ENCODE data around the gene SGMS2.
"Not testable (repeated sequence)": the region's sequence is repeated elsewhere in the genome, so short reads cannot be mapped to it uniquely, and the experiment has no call there.

The SGMS2 gene

DNA sequence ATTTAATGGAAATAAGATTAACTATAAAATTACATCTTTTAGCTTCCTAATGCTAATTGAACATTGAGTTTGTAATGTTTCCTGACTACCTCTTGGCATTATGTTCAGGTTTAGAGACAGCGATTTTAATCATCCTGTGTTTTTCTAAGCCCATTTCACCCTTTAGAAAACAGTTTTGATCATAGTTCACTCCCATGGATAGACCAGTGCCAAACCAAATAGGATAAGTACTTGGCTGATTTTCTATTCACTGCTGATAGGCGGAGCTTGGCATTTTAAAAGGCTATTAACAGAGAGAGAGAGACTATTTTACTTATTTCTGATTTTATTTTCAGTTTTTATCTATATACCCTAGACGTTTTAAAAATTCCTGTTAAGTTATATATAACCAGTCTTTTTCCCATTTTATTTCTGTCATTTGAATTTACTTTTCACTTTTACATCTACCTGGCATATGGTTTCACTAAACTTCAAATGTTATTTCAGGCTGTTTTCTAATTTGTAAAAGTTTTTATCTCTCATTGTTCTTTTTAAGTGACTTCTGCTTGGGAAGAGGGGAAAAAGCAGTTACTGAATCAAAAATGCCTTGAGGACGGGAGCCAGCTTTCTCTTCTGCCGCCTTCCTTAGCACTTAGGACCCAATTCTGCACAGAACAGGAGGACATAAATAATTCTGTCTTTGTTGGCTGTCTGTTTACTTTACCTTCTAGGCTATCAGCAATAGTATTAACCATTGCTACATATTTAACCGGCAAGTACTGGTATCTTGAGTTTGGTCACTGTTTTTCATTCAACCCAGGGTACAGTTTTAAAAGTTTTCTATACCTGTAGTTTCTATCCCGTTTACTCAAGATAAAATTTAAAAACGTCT, 46.4 kb downstream of the SGMS2 start:
- peak; percentile 65 for DNase-seq

- no peak for DNase-seq
These were observed 49.3 kb downstream of the SGMS2 start for GRCh38 chr4:107874024-107874423.

DNA sequence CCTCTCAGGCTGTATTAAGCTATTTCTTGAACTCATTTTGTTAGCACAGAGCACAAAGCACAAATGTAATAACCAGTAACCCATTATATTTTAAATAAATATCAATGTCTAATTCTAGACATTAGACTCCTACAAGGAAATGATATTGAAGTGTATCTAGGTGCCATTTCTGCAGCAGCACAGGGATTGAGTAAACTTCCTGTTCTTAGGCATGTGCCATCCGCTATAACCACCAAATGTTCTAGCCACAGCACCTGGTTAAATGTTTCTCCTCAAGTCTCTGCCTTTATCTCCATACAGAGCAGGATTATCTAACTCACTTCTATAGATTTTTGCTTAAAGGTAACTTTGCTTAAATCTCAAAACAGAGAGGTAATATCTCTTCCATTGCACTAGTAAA, 51.4 kb downstream of the SGMS2 start:
- DNase-seq, result no peak

DNA sequence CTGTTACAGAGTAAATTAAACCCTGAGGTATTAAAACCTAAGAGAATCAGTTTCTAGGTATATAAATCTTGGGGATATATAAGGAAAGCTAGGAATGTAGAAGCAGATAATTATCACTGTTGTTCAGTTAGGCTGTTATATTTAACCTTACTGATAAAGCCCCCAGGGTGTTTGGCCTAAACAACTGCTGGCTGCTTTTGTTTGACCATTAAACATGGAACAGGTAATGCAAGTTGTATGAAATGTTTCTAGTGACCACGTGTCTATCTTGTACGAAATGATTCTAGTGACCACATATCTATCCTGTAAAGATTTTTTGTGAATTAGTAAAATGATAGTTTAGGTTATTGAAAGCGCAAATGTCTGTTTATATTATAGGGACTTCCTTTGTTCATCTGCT, 52.6 kb downstream of the SGMS2 start:
- DNase-seq, result no peak

DNA sequence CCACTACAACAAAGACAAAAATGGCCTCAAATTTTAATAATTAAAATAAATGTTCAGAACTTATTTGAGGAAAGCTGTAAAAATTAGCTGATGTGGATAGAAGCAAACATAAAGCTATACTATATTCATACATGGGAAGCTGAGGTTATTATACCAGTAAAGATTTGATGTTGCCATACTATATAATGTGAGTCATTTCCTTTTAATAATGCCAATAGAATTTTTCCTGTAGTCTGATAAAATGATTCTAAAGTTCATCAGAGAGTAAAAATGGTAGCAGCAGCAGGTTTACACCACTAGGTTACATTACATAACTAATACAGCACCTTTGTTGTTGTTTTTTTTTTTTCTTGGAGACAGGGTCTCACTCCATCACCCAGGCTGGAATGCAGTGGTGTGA, 61.1 kb downstream of the SGMS2 start:
- no peak for DNase-seq

DNA sequence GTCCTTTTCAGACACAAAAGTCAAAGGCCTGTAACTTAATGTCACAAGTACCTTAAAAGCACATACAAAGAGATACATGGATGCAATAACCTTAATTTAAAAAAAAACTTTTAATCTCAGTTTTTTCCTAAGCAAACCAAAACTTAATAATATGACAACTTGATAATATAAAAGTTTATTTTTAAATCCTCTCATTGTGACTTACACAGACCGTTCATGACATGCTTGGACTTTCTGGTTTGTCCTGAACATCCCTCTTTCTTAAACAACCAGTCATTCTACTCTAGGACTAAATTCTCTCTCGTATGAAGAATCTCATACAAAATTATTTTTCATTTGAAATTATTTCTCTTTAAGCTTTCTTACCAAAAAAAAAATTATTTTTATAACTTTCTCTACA, 63.5 kb downstream of the SGMS2 start:
- DNase-seq, result no peak

GRCh38 chr4:107890779-107891178, 66.0 kb downstream of the SGMS2 start:
- DNase-seq, result no peak

- DNase-seq, result no peak
These were observed 66.6 kb downstream of the SGMS2 start for GRCh38 chr4:107891299-107891698.

DNA sequence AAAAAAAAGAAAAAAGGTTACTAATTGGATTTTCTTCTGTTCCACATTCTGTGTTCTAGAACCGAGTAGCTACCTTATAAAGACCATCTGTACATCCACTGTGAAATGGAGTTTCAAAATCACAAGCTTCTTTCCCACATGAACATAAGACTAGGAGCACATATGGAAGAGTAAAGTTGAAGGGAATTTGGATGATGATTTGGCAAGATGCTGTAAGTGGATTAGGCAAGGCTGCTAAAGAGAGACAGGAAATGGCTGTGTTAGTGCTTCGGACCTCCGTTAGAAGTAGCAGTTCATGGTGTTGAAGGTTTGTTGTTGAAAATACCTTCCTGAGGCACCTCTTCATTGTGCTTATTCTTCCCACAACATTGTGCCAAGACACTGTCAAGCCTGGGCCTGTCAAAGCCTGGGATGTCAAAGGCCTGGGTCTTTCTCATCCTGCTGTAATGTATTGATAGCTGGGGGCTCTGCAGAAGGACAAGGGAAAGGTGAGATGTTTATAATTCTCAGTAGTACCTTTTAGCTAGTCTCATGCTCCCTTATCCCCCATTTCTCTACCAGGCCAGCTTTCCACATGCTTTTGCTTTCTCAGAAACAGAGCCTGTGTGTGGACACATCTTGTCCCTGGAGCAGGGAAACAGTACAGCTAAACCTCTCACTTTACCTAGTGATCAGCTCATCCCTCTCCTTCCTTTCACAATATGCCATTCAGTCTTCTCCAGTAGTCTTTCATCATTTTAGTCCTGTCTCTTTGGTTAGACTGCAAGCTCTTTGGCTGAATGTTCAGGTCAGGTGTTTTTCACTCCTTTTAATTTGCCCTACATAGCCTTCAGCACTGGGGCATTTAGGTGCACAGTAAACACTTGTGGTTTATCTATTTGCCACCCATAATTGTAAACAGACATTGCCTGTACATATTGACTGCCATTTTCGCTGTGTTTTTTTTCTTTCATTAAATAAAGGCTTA, 68.7 kb downstream of the SGMS2 start:
- no peak for DNase-seq

DNA sequence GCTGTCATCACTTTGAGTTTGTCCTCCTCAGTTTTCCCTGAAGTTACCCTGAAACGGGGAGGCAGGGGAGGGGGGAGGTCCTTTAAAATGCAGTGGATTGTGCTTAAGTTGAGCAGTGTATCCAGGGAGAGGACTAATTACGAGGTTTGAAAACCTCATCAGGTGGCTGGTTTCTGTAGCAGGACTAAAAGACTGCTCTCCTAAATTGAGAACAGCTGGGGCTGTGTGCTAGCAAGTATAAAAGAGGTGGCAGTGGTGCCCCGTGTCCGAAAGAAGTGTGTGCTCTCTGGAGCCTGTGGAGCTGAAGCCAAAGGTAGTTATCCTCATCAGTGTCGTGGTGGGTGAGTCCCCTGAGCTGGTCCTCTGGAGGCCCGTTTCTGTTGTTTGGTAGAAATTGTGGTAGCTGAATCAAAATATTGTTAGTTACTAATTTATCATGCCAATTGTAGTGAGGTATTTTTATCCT, 69.4 kb downstream of the SGMS2 start:
- no peak for DNase-seq

DNA sequence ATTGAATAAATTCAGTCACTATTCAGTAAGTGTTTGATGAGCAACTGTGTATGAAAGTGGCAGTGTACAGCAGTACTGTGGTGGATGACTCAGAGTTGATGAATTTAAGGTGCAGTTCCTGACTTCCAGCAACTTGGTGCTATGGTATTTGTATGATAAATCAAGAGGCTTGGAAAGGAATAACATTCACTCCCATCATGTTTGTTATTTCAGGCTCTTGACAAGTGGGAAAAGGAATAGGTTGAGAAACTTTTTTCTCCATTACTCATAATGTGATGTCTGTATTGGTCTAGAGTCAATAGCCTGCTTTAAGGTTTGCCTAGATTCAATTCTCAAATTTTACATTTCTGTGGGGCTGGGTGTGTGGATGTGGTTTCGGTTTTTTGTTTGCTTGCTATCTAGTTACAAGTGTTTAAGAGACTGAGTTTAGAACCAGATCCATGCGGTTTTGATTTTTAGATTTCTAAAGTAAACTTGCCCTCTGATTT, 71.5 kb downstream of the SGMS2 start:
- DNase-seq, result no peak

- DNase-seq, result no peak
These were observed 71.9 kb downstream of the SGMS2 start for GRCh38 chr4:107896646-107897045.

DNA sequence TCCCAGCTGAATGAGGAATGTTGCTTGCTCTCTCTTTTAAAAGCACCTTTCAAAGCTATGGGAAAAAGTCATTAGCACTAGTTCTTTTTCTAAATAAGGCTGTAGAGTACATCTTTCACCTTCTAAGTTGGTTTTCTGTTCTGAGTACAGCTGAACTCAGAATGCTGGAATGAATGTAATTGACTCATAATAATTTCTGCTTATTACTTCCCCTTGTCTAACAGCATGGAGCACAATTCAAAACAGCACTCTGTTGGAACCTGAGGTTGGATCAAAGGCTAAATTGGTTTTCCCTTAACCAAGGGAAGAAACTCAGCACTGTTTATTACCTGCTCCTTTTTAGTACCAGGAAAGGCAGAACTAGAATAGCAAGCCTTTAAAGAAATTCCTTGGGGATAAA, 73.1 kb downstream of the SGMS2 start:
- no peak for DNase-seq

DNA sequence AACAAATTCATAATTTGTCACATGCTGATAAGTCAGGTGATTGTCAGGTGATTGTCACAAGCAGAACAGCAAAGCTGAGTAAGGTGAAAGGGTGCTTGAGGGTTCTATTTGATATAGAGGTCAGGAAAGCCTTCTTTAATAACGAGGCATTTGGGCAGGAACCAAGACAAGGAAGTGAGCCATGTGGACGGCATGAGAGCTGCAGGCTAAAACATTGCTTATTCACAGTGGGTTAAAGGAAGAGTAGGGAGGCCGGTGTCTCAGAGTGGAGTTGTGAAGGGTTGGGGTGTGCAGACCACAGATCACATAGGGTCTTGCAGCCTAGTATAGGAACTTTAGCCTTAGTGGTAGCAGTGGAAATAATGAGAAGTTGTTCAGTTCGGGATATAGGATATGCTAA, 75.3 kb downstream of the SGMS2 start:
- no peak for DNase-seq

DNA sequence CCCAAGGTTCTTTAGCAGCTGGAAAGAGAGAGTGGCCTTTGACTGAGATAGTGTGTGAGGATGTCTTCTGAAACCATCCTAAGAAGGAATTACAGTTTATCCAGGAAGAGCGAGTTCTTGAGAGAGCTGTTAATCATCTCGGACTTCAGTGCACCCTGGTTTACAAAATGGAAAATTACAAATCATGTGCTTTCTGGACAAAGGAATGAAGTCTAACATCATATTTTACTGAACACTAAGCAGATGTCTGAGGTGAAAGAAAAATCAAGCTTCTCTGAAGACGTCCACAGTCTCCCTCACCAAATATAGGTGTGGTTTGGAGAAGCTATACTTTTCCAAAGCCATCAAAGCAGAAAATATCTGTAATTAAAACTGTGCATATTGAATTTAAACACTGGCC, 75.8 kb downstream of the SGMS2 start:
- no peak for DNase-seq

GRCh38 chr4:107901213-107901934, 76.6 kb downstream of the SGMS2 start:
- DNase-seq, result no peak

DNA sequence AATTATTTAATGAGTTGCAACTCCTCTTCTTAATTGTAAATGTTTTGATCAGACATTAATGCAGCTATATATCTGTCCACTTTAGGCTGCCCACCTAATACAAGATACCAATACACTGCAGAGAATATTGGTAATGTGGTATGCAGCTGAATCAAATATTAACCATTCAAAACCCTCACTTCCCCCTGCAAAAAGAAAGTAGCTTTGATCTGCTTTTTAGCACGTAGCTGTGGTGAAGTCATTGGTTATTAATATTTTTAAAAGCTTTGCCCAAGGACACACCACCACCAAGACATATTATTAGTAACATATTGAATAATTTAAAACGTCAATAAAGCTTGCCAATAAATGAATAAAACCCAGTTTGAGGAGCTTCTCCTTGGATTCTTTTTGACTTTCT, 78.0 kb downstream of the SGMS2 start:
- DNase-seq, result no peak

DNA sequence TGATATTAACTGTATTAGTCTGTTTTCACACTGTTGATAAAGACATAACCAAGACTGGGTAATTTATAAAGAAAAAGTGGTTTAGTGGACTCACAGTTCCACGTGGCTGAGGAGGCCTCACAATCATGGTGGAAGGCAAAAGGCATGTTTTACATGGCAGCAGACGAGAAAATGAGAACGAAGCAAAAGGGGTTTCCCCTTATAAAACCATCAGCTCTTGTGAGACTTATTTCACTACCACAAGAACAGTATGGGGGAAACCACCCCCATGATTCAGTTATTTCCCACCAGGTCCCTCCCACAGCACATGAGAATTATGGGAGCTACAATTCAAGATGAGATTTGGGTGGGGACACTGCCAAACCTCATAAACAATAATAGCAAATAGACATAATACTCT, 80.3 kb downstream of the SGMS2 start:
- not testable (repeated sequence) for DNase-seq

DNA sequence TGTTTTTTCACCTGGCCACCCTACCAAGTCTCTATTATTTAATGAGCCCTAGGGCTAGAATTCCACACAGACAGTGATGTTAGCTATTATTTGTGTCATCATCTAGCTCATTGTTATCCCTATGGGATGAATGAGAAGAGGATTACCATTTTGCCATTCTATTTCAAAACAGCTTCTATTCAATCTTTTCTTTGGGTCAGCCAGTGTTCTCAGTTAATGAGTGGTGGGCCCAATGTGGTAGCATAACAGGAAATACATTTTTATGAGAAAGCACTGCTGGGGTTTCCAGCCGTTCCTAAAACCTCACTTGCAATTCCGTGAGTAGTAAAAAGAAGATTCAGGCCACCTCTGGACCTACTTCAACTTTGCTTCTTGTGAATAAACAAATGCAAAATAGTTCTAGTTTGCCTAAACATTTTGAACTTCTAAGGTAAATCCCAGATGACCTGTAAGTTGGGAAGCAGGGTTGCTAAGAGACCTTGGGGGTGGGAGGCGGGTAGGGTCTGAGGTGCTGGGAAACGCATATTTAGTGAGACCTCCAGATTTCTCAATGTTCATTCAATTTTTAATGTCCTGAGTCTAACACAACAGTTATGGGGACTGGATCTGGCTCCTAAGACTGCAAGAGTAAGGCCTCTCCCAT, 81.8 kb downstream of the SGMS2 start:
- no peak for DNase-seq

DNA sequence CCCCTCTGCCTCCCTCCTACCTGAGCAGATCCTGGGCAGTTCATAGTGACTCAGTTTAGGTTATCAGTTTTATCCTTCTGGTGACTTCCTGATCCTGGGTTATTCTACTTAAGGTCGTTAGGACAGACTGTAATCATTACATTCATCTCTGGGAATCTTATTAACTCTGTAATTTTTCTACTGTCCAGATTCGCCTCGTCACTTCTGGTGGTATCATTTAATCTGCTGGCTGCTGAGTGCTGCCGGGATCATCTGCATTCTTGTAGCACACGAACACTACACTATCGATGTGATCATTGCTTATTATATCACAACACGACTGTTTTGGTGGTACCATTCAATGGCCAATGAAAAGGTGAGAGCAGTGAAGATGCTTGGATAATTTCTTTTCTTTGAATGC, 83.6 kb downstream of the SGMS2 start:
- DNase-seq, result no peak

DNA sequence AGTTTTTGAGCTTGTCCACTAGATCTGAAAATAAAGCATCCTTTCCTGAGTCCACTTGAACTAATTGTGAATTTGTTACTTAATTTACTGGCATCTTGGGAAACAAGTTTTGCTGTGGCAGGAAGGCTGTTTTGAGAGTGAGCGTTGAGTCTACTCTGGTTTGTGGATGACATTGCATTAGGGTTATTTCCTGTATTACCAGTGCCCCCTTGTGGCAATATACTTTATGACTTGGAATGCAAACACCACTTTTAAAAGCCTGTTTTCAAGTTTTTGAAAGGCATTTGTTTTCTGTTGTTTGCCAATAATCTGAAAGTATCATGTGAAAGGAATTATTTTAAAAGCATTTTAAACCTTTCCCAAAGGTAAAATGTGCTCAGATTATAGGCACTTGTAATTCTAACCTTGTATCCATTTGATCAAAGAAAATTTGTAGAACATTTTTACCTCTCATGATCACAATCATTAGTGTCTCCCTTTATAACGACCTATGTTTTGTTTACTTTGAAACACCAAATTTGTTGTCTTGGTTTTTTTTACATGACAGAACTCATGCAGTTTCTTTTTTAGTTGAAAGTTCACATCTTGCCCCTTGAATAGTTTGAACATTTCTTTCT, 88.7 kb downstream of the SGMS2 start:
- DNase-seq, result peak; percentile 44

- no peak for DNase-seq
These were observed 90.5 kb downstream of the SGMS2 start for GRCh38 chr4:107915220-107915619.

All from NCI-H1105 treated with DMSO at 0.1 percent for 48 hours (cell line).